Esophagus muscularis mucosa (tissue), 4 donors: Measurements from ENCODE around the gene RPL12.

ENCODE experiments used
- CTCF ChIP-seq, 3 experiments: fragments of 200-600 bp in 2 of 3; fragments of 450-650 bp in 1 of 3; sonication (generic) in 2 of 3; IDR thresholded peaks; one replicate each; pipeline ENCODE4 v1.5.1; 2017 to 2019; ENCODE audit warnings: antibody characterized with exemption in 3 of 3, mild to moderate bottlenecking in 2 of 3, moderate library complexity in 1 of 3
- EP300 ChIP-seq: sonication (generic); formaldehyde crosslinking; IDR thresholded peaks from one replicate; pipeline ENCODE4 v1.6.1; 2017; ENCODE audit warnings: antibody characterized with exemption
- POLR2A ChIP-seq: fragments of 450-650 bp; IDR thresholded peaks from one replicate; pipeline ENCODE4 v1.6.1; 2017; ENCODE audit warnings: antibody characterized with exemption, moderate library complexity, mild to moderate bottlenecking, low read depth
- POLR2AphosphoS5 ChIP-seq, 2 donors: sonication (generic); formaldehyde crosslinking; IDR thresholded peaks; one replicate each; pipeline ENCODE4 v1.6.1; 2017; ENCODE audit warnings: antibody characterized with exemption in 2 of 2

- no peak for TF ChIP-seq CTCF (IDR thresholded peaks at IDR 0.05)
- TF ChIP-seq EP300 = no peak
- TF ChIP-seq POLR2AphosphoS5 (IDR thresholded peaks at IDR 0.05) = no peak
- no peak for TF ChIP-seq POLR2A
Observed at GRCh38 chr9:127398715-127399400, 52.3 kb downstream of the RPL12 start.
